Hepatocyte (in vitro differentiated cells): ENCODE measurements around the gene STRA8.

Experiments used
- EZH2 ChIP-seq: fragments of 200-600 bp; sonication (generic); IDR thresholded peaks from 2 replicates; pipeline ENCODE4 v1.6.1; 2016; ENCODE audit warnings: antibody characterized with exemption, mild to moderate bottlenecking, borderline replicate concordance
- EZH2phosphoT487 ChIP-seq: fragments of 200-600 bp; sonication (generic); IDR thresholded peaks from one replicate; pipeline ENCODE4 v1.6.1; 2018; ENCODE audit warnings: antibody characterized with exemption, mild to moderate bottlenecking, low read depth, moderate library complexity; ENCODE audit not compliant: unreplicated experiment, severe bottlenecking
- TF ChIP-seq, protein P1 (sequence below): fragments of 200-600 bp; sonication (generic); IDR thresholded peaks from 2 replicates; pipeline ENCODE4 v1.5.1; 2016; ENCODE audit warnings: antibody characterized with exemption, mild to moderate bottlenecking; ENCODE audit not compliant: poor library complexity

GRCh38 chr7:135184254-135184841 is 49.3 kb upstream of the STRA8 start:
- TF ChIP-seq, protein P1, sequence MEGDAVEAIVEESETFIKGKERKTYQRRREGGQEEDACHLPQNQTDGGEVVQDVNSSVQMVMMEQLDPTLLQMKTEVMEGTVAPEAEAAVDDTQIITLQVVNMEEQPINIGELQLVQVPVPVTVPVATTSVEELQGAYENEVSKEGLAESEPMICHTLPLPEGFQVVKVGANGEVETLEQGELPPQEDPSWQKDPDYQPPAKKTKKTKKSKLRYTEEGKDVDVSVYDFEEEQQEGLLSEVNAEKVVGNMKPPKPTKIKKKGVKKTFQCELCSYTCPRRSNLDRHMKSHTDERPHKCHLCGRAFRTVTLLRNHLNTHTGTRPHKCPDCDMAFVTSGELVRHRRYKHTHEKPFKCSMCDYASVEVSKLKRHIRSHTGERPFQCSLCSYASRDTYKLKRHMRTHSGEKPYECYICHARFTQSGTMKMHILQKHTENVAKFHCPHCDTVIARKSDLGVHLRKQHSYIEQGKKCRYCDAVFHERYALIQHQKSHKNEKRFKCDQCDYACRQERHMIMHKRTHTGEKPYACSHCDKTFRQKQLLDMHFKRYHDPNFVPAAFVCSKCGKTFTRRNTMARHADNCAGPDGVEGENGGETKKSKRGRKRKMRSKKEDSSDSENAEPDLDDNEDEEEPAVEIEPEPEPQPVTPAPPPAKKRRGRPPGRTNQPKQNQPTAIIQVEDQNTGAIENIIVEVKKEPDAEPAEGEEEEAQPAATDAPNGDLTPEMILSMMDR: no peak
- TF ChIP-seq EZH2: no peak
- TF ChIP-seq EZH2phosphoT487: no peak
